ENCODE data around the gene LRRC1. TPM values are rescaled to one million over a fixed set of nuclear protein-coding genes. Genes with fewer than 3 reads are reported as not detected.

LRRC1 gene
- total RNA-seq, 2 experiments from 2014 or later: 3.2 TPM

GRCh38 chr6:53825532-53826321 lies 30.9 kb downstream of the LRRC1 start:
- intact Hi-C loops (cut with micrococcal nuclease): no loop called here
- peaks cover 8% of the 10 kb centered on the region for H3K4me1 Mint-ChIP-seq (ENCODE audit: low read depth)
- H3K27me3 Mint-ChIP-seq: no peaks in the 10 kb centered on the region
- H3K4me3 Mint-ChIP-seq: no peak overlapping the region
- no peak for DNase-seq
- ChIA-PET CTCF (no interaction called here), POLR2A (no interaction called here)
- H3K9me3 Mint-ChIP-seq: no peaks in the 10 kb centered on the region
- no peak overlapping the region for H3K27ac Mint-ChIP-seq
- no peaks in the 10 kb centered on the region for H3K36me3 Mint-ChIP-seq

- DNase-seq: no peak
- Mint-ChIP-seq H3K4me3 (no peak overlapping the region), H3K4me1 (ENCODE audit: low read depth) (peaks cover 8% of the 10 kb centered on the region), H3K27ac (no peak overlapping the region), H3K9me3 (no peaks in the 10 kb centered on the region), H3K36me3 (no peaks in the 10 kb centered on the region), H3K27me3 (no peaks in the 10 kb centered on the region)
- intact Hi-C loops (cut with micrococcal nuclease): no loop called here
- POLR2A ChIA-PET: no interaction called here
- CTCF ChIA-PET: interaction anchor here (1.2 kb wide), 1 partner anchor 31 kb away, joined by 5 read pairs; no protein-coding TSS in a partner anchor
These were observed 32.7 kb downstream of the LRRC1 start for GRCh38 chr6:53827531-53827930.

GRCh38 chr6:53828215-53828614 lies 33.4 kb downstream of the LRRC1 start:
- ChIA-PET POLR2A (no interaction called here), CTCF (interaction anchor here (1.1 to 1.2 kb wide), 2 partner anchors 32 to 102 kb away, joined by 4 to 5 read pairs; no protein-coding TSS in a partner anchor)
- Mint-ChIP-seq H3K4me3 (no peak overlapping the region), H3K36me3 (no peaks in the 10 kb centered on the region), H3K4me1 (ENCODE audit: low read depth) (peaks cover 8% of the 10 kb centered on the region), H3K27me3 (no peaks in the 10 kb centered on the region), H3K9me3 (no peaks in the 10 kb centered on the region), H3K27ac (no peak overlapping the region)
- intact Hi-C loops (cut with micrococcal nuclease): no loop called here
- DNase-seq: no peak

- H3K36me3 Mint-ChIP-seq: no peaks in the 10 kb centered on the region
- ChIA-PET POLR2A (no interaction called here), CTCF (interaction anchor here (1.1 kb wide), 1 partner anchor 103 kb away, joined by 4 read pairs; no protein-coding TSS in a partner anchor)
- intact Hi-C loops (cut with micrococcal nuclease): no loop called here
- H3K9me3 Mint-ChIP-seq: no peaks in the 10 kb centered on the region
- peaks cover 8% of the 10 kb centered on the region for H3K4me1 Mint-ChIP-seq (ENCODE audit: low read depth)
- DNase-seq: no peak
- H3K4me3 Mint-ChIP-seq: no peak overlapping the region
- no peaks in the 10 kb centered on the region for H3K27me3 Mint-ChIP-seq
- H3K27ac Mint-ChIP-seq: no peak overlapping the region
These were observed 34.3 kb downstream of the LRRC1 start for GRCh38 chr6:53828966-53829697.

GRCh38 chr6:53829698-53830221 lies 35.0 kb downstream of the LRRC1 start:
- Mint-ChIP-seq H3K4me3 (no peak overlapping the region), H3K4me1 (ENCODE audit: low read depth) (peaks cover 8% of the 10 kb centered on the region), H3K27me3 (no peaks in the 10 kb centered on the region), H3K27ac (no peak overlapping the region), H3K9me3 (no peaks in the 10 kb centered on the region), H3K36me3 (no peaks in the 10 kb centered on the region)
- no peak for DNase-seq
- CTCF ChIA-PET: no interaction called here
- POLR2A ChIA-PET: no interaction called here
- intact Hi-C loops (cut with micrococcal nuclease): no loop called here

- Mint-ChIP-seq H3K4me3 (no peak overlapping the region), H3K4me1 (ENCODE audit: low read depth) (peaks cover 8% of the 10 kb centered on the region), H3K27ac (no peak overlapping the region), H3K36me3 (no peaks in the 10 kb centered on the region), H3K27me3 (no peaks in the 10 kb centered on the region), H3K9me3 (no peaks in the 10 kb centered on the region)
- CTCF ChIA-PET: no interaction called here
- no peak for DNase-seq
- intact Hi-C loops (cut with micrococcal nuclease): no loop called here
- POLR2A ChIA-PET: no interaction called here
These were observed 35.6 kb downstream of the LRRC1 start for GRCh38 chr6:53830366-53830765.

GRCh38 chr6:53831081-53831869 lies 36.5 kb downstream of the LRRC1 start:
- H3K4me1 Mint-ChIP-seq (ENCODE audit: low read depth): peaks cover 5% of the 10 kb centered on the region
- no peak overlapping the region for H3K4me3 Mint-ChIP-seq
- H3K27ac Mint-ChIP-seq: no peak overlapping the region
- no peaks in the 10 kb centered on the region for H3K36me3 Mint-ChIP-seq
- H3K27me3 Mint-ChIP-seq: no peaks in the 10 kb centered on the region
- POLR2A ChIA-PET: no interaction called here
- intact Hi-C loops (cut with micrococcal nuclease): no loop called here
- CTCF ChIA-PET: no interaction called here
- no peak for DNase-seq
- H3K9me3 Mint-ChIP-seq: no peaks in the 10 kb centered on the region

GRCh38 chr6:53831936-53832660 lies 37.3 kb downstream of the LRRC1 start:
- no peak overlapping the region for H3K4me3 Mint-ChIP-seq
- intact Hi-C loops (cut with micrococcal nuclease): no loop called here
- no peaks in the 10 kb centered on the region for H3K9me3 Mint-ChIP-seq
- no peak for DNase-seq
- ChIA-PET POLR2A (no interaction called here), CTCF (no interaction called here)
- no peaks in the 10 kb centered on the region for H3K27me3 Mint-ChIP-seq
- H3K27ac Mint-ChIP-seq: no peak overlapping the region
- peaks cover 5% of the 10 kb centered on the region for H3K4me1 Mint-ChIP-seq (ENCODE audit: low read depth)
- no peaks in the 10 kb centered on the region for H3K36me3 Mint-ChIP-seq

- Mint-ChIP-seq H3K27me3 (no peaks in the 10 kb centered on the region), H3K4me3 (no peak overlapping the region), H3K27ac (no peak overlapping the region), H3K9me3 (no peaks in the 10 kb centered on the region), H3K4me1 (ENCODE audit: low read depth) (no peaks in the 10 kb centered on the region), H3K36me3 (no peaks in the 10 kb centered on the region)
- intact Hi-C loops (cut with micrococcal nuclease): no loop called here
- DNase-seq: no peak
- ChIA-PET POLR2A (no interaction called here), CTCF (no interaction called here)
These were observed 38.4 kb downstream of the LRRC1 start for GRCh38 chr6:53833155-53833554.

GRCh38 chr6:53834132-53834531 lies 39.3 kb downstream of the LRRC1 start:
- POLR2A ChIA-PET: no interaction called here
- intact Hi-C loops (cut with micrococcal nuclease): no loop called here

GRCh38 chr6:53837865-53838769 lies 43.3 kb downstream of the LRRC1 start:
- no peak overlapping the region for H3K27ac Mint-ChIP-seq
- ChIA-PET POLR2A (no interaction called here), CTCF (no interaction called here)
- H3K4me1 Mint-ChIP-seq (ENCODE audit: low read depth): no peaks in the 10 kb centered on the region
- intact Hi-C loops (cut with micrococcal nuclease): no loop called here
- H3K27me3 Mint-ChIP-seq: no peaks in the 10 kb centered on the region
- no peak overlapping the region for H3K4me3 Mint-ChIP-seq
- H3K36me3 Mint-ChIP-seq: peaks cover 9% of the 10 kb centered on the region
- H3K9me3 Mint-ChIP-seq: peaks cover 9% of the 10 kb centered on the region
- no peak for DNase-seq

More at GRCh38 chr6:53834132-53834531, 39.3 kb downstream of the LRRC1 start:
- DNase-seq: no peak
- H3K4me3 Mint-ChIP-seq: no peak overlapping the region
- no peaks in the 10 kb centered on the region for H3K9me3 Mint-ChIP-seq
- no peaks in the 10 kb centered on the region for H3K27me3 Mint-ChIP-seq
- CTCF ChIA-PET: no interaction called here
- no peaks in the 10 kb centered on the region for H3K36me3 Mint-ChIP-seq
- H3K27ac Mint-ChIP-seq: no peak overlapping the region
- no peaks in the 10 kb centered on the region for H3K4me1 Mint-ChIP-seq (ENCODE audit: low read depth)
